ENCODE results near the gene SEZ6L.
"Not testable (repeated sequence)": the region's sequence is repeated elsewhere in the genome, so short reads cannot be mapped to it uniquely, and the experiment has no call there.

SEZ6L gene

GRCh38 chr22:26389125-26389524, 219.9 kb downstream of the SEZ6L start:
- no peak for TF ChIP-seq POLR2AphosphoS5 (IDR thresholded peaks at IDR 0.05; ENCODE audit: low read depth, low read length)
- no peak for FAIRE-seq
- DNase-seq (ENCODE audit: insufficient read length, low spot score), result no peak

DNA sequence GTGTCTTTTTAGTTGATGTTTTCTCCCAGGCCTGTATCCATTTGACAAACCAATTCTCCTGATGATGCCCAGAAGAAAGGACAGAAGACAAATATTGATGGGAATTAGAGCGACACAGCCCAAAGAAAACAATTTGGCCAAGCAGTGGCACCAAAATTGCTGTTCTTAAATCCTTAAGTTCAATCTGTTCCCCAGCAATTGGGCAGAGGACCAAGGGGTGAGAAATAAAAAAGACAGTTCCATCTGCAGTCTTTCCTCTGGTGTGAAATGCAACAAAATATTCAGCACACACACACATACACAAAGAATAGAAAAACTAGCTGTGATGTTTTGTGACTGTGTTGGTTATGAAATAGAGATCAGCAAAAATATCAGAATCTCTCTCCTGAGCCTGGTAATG, 221.8 kb downstream of the SEZ6L start:
- no peak for FAIRE-seq

DNA sequence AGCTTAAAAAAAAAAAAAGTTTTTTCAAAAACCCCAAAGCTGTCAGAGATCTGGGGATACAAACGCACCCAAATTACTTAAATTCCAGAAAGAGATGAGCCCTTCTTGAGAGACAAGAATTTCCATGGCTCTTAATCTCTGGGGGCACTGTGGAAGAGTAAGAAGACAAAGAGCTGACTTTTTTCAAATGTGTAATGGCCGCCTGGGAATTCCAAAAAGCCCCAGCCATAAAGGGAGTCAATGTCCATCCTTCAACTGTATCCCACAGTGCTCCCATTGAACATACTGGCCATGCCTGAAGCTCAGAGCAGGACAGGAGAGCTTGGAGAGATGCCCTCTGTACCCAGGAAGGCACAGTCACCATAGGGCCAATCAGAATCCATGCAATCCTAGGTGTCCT, 222.4 kb downstream of the SEZ6L start:
- TF ChIP-seq POU2F2 (IDR thresholded peaks at IDR 0.05; ENCODE audit: low read depth, low read length) (no peak), POLR2AphosphoS5 (IDR thresholded peaks at IDR 0.05; ENCODE audit: low read depth, low read length) (no peak), PAX5 (IDR thresholded peaks at IDR 0.05; ENCODE audit: insufficient read depth, low read length, severe bottlenecking) (no peak), POLR2A (IDR thresholded peaks at IDR 0.05; ENCODE audit: low read depth, low read length) (no peak), TAF1 (IDR thresholded peaks at IDR 0.05; ENCODE audit: low read depth, low read length) (no peak), SPI1 (IDR thresholded peaks at IDR 0.05; ENCODE audit: low read depth, low read length) (no peak)
- FAIRE-seq (no peak), DNase-seq (ENCODE audit: insufficient read length, low spot score) (no peak)

More for the DNA sequence above, 221.8 kb downstream of the SEZ6L start:
- no peak for DNase-seq (ENCODE audit: insufficient read length, low spot score)
- TF ChIP-seq POU2F2 (IDR thresholded peaks at IDR 0.05; ENCODE audit: low read depth, low read length) (no peak), POLR2AphosphoS5 (IDR thresholded peaks at IDR 0.05; ENCODE audit: low read depth, low read length) (no peak), SPI1 (IDR thresholded peaks at IDR 0.05; ENCODE audit: low read depth, low read length) (no peak), POLR2A (IDR thresholded peaks at IDR 0.05; ENCODE audit: low read depth, low read length) (no peak), TAF1 (IDR thresholded peaks at IDR 0.05; ENCODE audit: low read depth, low read length) (no peak), PAX5 (IDR thresholded peaks at IDR 0.05; ENCODE audit: insufficient read depth, low read length, severe bottlenecking) (no peak)

- DNase-seq (ENCODE audit: insufficient read length, low spot score) (no peak), FAIRE-seq (no peak)
- TF ChIP-seq POLR2A (IDR thresholded peaks at IDR 0.05; ENCODE audit: low read depth, low read length) (no peak), SPI1 (IDR thresholded peaks at IDR 0.05; ENCODE audit: low read depth, low read length) (no peak), POU2F2 (IDR thresholded peaks at IDR 0.05; ENCODE audit: low read depth, low read length) (no peak), PAX5 (IDR thresholded peaks at IDR 0.05; ENCODE audit: insufficient read depth, low read length, severe bottlenecking) (no peak), POLR2AphosphoS5 (IDR thresholded peaks at IDR 0.05; ENCODE audit: low read depth, low read length) (no peak), TAF1 (IDR thresholded peaks at IDR 0.05; ENCODE audit: low read depth, low read length) (no peak)
Observed at GRCh38 chr22:26393929-26394328, 224.7 kb downstream of the SEZ6L start.

DNA sequence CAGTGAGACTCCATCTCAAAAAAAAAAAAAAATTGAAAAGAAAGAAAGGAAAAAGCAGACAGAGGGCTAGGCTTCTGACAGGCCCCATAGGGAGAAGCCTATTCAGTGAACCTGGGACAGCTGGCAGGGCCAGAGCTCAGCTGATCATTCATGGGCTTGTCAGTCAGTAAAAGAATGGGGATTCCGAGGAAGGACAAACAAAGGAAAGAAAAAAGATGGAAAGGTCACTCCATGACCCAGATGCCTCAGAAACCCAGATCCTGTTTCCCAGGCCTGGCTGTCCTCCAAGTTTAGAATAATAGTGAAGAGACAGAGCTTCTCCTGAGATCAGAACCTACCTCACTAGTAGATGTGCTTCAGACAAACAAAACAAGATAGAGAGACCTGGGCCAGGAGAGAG, 225.5 kb downstream of the SEZ6L start:
- FAIRE-seq, result no peak

DNA sequence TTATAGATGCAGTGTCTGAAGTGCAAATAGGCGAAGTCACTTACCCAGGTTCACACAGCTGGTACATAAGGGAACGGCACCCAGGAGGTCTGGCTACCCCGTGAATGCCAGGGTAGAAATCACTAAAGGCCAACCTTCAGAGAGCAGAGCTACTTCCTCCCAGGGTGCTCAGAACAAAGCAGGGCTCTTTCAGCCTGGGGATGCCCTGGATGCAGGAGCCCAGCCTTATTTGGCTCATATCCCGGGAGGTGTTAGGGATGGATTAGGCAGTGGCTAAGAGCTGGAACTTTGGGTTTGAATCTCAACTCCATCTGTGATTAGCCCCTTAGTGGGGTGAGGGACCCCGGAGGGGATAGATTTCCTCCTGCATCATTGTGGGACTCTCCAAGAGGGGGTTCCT, 226.7 kb downstream of the SEZ6L start:
- DNase-seq (ENCODE audit: insufficient read length, low spot score), result no peak
- TF ChIP-seq PAX5 (IDR thresholded peaks at IDR 0.05; ENCODE audit: insufficient read depth, low read length, severe bottlenecking) (no peak), TAF1 (IDR thresholded peaks at IDR 0.05; ENCODE audit: low read depth, low read length) (no peak), SPI1 (IDR thresholded peaks at IDR 0.05; ENCODE audit: low read depth, low read length) (no peak), POU2F2 (IDR thresholded peaks at IDR 0.05; ENCODE audit: low read depth, low read length) (no peak), POLR2AphosphoS5 (IDR thresholded peaks at IDR 0.05; ENCODE audit: low read depth, low read length) (no peak), POLR2A (IDR thresholded peaks at IDR 0.05; ENCODE audit: low read depth, low read length) (no peak)
- FAIRE-seq, result no peak

More for the DNA sequence above, 225.5 kb downstream of the SEZ6L start:
- no peak for TF ChIP-seq SPI1 (IDR thresholded peaks at IDR 0.05; ENCODE audit: low read depth, low read length)
- no peak for TF ChIP-seq POU2F2 (IDR thresholded peaks at IDR 0.05; ENCODE audit: low read depth, low read length)
- no peak for TF ChIP-seq TAF1 (IDR thresholded peaks at IDR 0.05; ENCODE audit: low read depth, low read length)
- TF ChIP-seq POLR2AphosphoS5 (IDR thresholded peaks at IDR 0.05; ENCODE audit: low read depth, low read length), result no peak
- no peak for TF ChIP-seq POLR2A (IDR thresholded peaks at IDR 0.05; ENCODE audit: low read depth, low read length)
- no peak for DNase-seq (ENCODE audit: insufficient read length, low spot score)

- TF ChIP-seq POU2F2 (IDR thresholded peaks at IDR 0.05; ENCODE audit: low read depth, low read length) (no peak), POLR2A (IDR thresholded peaks at IDR 0.05; ENCODE audit: low read depth, low read length) (no peak), SPI1 (IDR thresholded peaks at IDR 0.05; ENCODE audit: low read depth, low read length) (no peak), TAF1 (IDR thresholded peaks at IDR 0.05; ENCODE audit: low read depth, low read length) (no peak), POLR2AphosphoS5 (IDR thresholded peaks at IDR 0.05; ENCODE audit: low read depth, low read length) (no peak), PAX5 (IDR thresholded peaks at IDR 0.05; ENCODE audit: insufficient read depth, low read length, severe bottlenecking) (no peak)
- DNase-seq (ENCODE audit: insufficient read length, low spot score) (peak; percentile 35), FAIRE-seq (peak; percentile 61)
Observed at GRCh38 chr22:26398741-26399153, 229.5 kb downstream of the SEZ6L start.

DNA sequence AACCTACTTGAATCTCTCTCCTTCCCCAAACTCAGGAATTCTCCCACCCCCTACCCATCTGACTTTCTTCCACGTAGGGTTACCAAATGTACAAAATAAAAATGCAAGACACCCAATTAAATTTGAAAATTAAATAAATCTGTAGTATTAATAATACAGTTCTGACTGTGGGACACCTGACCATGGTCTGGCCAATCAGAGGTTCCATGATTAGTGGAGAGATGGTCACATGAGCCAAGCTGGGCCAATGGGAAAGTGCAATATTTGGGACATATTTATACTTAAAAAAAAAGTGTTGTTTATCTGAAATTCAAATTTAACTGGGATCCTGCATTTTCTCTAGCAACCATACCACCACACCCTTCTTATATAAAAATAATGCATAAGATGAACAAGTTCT, 230.0 kb downstream of the SEZ6L start:
- DNase-seq (ENCODE audit: insufficient read length, low spot score), result no peak
- FAIRE-seq, result no peak
- TF ChIP-seq POLR2AphosphoS5 (IDR thresholded peaks at IDR 0.05; ENCODE audit: low read depth, low read length), result no peak

DNA sequence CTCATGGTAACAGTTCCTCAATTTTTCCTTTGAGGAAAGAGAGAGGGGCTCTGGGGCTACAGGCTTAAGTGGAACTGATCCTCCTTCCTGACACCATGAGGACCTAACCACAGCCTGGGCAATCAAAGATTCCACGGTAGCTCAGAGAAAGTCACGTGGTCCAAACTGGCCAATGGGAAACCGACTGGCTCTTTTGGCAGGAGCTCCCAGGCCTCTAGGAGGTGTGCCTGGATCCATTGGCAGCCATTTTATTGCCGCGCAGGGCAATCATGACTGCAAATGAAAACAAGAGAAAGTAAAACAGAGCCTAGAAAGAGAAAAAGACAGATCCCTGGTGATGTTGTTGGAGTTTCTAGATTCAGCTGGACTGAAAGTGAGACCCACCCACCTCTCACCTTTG, 232.5 kb downstream of the SEZ6L start:
- no peak for DNase-seq (ENCODE audit: insufficient read length, low spot score)
- TF ChIP-seq POLR2A (IDR thresholded peaks at IDR 0.05; ENCODE audit: low read depth, low read length) (no peak), PAX5 (IDR thresholded peaks at IDR 0.05; ENCODE audit: insufficient read depth, low read length, severe bottlenecking) (no peak), TAF1 (IDR thresholded peaks at IDR 0.05; ENCODE audit: low read depth, low read length) (no peak), POLR2AphosphoS5 (IDR thresholded peaks at IDR 0.05; ENCODE audit: low read depth, low read length) (no peak), SPI1 (IDR thresholded peaks at IDR 0.05; ENCODE audit: low read depth, low read length) (no peak), POU2F2 (IDR thresholded peaks at IDR 0.05; ENCODE audit: low read depth, low read length) (no peak)
- no peak for FAIRE-seq

DNA sequence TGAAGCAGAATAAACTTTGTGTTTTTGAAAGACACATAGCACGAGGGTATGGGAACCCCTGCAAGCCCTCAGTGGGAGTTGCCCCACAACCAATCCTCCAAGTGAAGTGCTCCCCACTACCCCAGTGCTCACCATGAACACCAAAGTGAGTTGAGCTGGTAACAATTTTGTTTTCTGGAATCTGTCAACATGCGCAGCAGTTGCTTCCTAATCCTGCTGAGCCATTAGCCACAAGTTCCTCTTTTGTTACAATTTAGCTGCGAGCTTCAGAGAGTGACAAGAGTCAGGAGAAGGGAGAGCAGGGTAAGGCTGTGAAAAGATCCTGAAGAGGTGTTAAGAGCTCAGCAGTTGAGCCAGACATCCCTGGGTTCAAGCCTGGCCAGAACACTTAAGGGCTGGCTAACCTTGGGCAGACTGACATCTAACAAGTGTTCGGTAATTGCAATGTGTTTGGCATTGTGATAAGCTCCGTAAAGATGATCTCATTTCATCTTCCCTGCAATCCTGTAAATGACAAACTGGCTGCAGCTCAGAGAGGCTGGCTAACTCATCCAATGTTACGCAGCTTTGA, 235.7 kb downstream of the SEZ6L start:
- TF ChIP-seq TAF1 (IDR thresholded peaks at IDR 0.05; ENCODE audit: low read depth, low read length) (no peak), SPI1 (IDR thresholded peaks at IDR 0.05; ENCODE audit: low read depth, low read length) (peak; percentile 39; the same call in 1 of the 2 replicates)
- no peak for DNase-seq (ENCODE audit: insufficient read length, low spot score)
- FAIRE-seq, result no peak

GRCh38 chr22:26406118-26406517, 236.9 kb downstream of the SEZ6L start:
- no peak for DNase-seq (ENCODE audit: insufficient read length, low spot score)
- no peak for FAIRE-seq
- TF ChIP-seq POLR2A (IDR thresholded peaks at IDR 0.05; ENCODE audit: low read depth, low read length) (no peak), POLR2AphosphoS5 (IDR thresholded peaks at IDR 0.05; ENCODE audit: low read depth, low read length) (no peak), PAX5 (IDR thresholded peaks at IDR 0.05; ENCODE audit: insufficient read depth, low read length, severe bottlenecking) (no peak), TAF1 (IDR thresholded peaks at IDR 0.05; ENCODE audit: low read depth, low read length) (no peak), SPI1 (IDR thresholded peaks at IDR 0.05; ENCODE audit: low read depth, low read length) (no peak), POU2F2 (IDR thresholded peaks at IDR 0.05; ENCODE audit: low read depth, low read length) (no peak)

DNA sequence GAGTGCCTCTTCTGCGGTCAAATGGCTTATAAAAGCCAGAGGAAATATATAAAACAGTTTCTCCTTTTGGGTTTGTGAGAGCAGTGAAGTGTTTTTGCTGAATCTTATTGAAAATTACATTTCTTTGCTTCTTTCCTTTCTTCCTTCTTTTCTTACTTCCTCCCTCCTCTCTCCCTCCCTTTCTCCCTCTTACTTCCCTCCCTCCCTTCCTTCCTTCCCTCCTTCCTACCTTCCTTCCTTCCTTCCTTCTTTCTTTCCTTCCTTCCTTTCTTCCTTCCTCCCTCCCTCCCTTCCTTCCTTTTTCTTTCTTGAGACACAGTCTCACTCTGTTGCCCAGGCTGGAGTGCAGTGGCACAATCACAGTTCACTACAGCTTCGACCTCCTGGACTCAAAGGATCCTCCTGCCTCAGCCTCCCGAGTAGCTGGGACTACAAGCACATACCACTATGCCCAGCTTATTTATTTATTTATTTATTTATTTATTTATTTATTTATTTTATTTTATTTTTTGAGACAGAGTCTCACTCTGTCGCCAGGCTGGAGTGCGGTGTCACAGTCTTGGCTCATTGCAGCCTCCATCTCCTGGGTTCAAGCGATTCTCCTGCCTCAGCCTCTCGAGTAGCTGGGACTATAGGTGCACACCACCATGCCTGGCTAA, 239.4 kb downstream of the SEZ6L start:
- DNase-seq (ENCODE audit: insufficient read length, low spot score); FAIRE-seq: not testable (repeated sequence)
